Activated naive CD4-positive, alpha-beta T cell treated with anti-CD3 and anti-CD28 coated beads for 36 hours (primary cell): Measurements from ENCODE around the gene AFF3. TPM values are rescaled to one million over a fixed set of nuclear protein-coding genes. Genes with fewer than 3 reads are reported as not detected.

Experiments
- CTCF ChIA-PET: fragments of 350-600 bp; sonication (Branson Sonifier 250); formaldehyde crosslinking; loops from one replicate; lab custom pipeline; 2021; ENCODE audit warnings: antibody characterized with exemption; lab: Charles Lee
- DNase-seq: peaks from one replicate; pipeline ENCODE4 v3.0.0-alpha.2; 2020
- H3K27ac Mint-ChIP-seq: one replicate; pipeline ENCODE4 v1.8.0; 2021; ENCODE audit warnings: mild to moderate bottlenecking, mixed read lengths
- H3K27me3 Mint-ChIP-seq: one replicate; pipeline ENCODE4 v1.8.0; 2021; ENCODE audit warnings: low read depth, mixed read lengths
- H3K36me3 Mint-ChIP-seq: one replicate; pipeline ENCODE4 v1.8.0; 2021; ENCODE audit warnings: low read depth, mixed read lengths
- H3K4me1 Mint-ChIP-seq: one replicate; pipeline ENCODE4 v1.8.0; 2021; ENCODE audit warnings: low read depth, mixed read lengths
- H3K4me3 Mint-ChIP-seq: one replicate; pipeline ENCODE4 v1.8.0; 2021; ENCODE audit warnings: mild to moderate bottlenecking, moderate library complexity, mixed read lengths
- H3K9me3 Mint-ChIP-seq: one replicate; pipeline ENCODE4 v1.8.0; 2021; ENCODE audit warnings: mixed read lengths
- intact Hi-C: fragments of 100-400 bp; cut with micrococcal nuclease; formaldehyde crosslinking; loops from one replicate; pipeline ENCODE4 v1.15.1; 2023
- total RNA-seq, 2 experiments: library from RNA; stranded (reverse); gene quantifications; one replicate each; pipeline ENCODE4 v1.2.3, GENCODE V29; 2021

Gene AFF3
- total RNA-seq, 2 experiments from 2014 or later, result 1.5 to 2.1 TPM

DNA sequence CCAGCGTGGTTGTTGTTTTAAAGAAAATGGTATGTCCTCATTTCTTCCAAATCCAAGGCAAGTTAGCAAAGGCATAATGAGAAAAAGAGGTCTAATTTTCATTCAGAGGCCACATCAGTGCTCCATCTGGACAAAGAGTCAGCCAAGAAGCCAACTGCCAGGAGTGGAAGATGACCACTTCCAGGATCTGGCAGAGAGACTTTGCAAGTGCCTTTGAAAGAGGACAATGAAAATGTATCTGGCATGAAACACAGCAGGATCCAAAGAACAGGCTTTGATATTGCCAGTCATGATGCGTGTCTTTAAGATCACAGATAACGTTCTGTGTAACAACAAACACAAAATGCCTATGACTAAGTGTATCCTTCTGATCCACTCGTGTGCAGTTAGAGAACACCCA is 82.8 kb downstream of the AFF3 start:
- CTCF ChIA-PET, result no interaction called here
- peaks cover 40% of the 10 kb centered on the region for H3K4me1 Mint-ChIP-seq
- H3K4me3 Mint-ChIP-seq, result no peak overlapping the region
- H3K36me3 Mint-ChIP-seq, result peaks cover 10% of the 10 kb centered on the region
- intact Hi-C loops, result loop anchor here (10.0 kb wide), 1 partner anchor 525 kb away; no protein-coding TSS in a partner anchor
- no peak for DNase-seq
- no peak overlapping the region for H3K27ac Mint-ChIP-seq
- H3K9me3 Mint-ChIP-seq, result peaks cover 3% of the 10 kb centered on the region
- H3K27me3 Mint-ChIP-seq, result no peaks in the 10 kb centered on the region

DNA sequence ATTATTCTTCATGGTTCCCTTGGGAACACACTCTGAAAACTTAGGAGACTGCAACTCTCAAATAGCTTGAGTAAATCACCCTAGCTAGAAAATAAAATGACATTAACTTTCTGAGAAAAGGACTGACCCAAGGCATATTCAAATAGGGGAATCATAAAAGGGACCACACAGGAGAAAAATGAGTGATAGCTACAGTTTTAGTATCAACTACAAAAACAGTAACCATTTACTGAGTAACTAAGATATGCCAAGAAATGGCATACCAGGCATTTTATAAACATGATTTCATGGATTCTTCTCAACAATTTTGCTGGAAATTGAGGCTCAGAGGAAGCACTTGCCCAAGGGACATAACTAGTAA is 84.5 kb downstream of the AFF3 start:
- Mint-ChIP-seq H3K4me1 (peaks cover 39% of the 10 kb centered on the region), H3K9me3 (no peaks in the 10 kb centered on the region), H3K4me3 (no peak overlapping the region), H3K36me3 (peaks cover 7% of the 10 kb centered on the region), H3K27me3 (no peaks in the 10 kb centered on the region), H3K27ac (no peak overlapping the region)
- CTCF ChIA-PET, result no interaction called here
- no peak for DNase-seq
- intact Hi-C loops, result no loop called here

DNA sequence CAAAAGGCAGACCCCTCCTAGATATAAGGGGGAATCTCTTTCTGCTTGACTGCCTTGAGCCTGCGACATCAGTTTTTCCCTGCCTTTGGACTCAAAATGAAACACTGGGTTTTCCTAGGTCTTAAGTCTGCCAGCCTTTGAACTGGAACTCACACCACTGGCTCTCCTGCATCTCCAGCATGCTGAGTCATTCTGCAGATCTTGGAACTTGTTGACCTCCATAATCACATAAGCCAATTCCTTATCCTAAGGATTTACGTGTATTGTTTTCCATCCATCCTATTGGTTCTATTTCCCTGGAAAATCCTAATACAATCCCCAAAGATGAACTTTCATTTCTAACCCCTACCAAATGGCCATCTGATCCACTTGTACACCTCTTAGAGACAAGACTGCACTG is 88.0 kb downstream of the AFF3 start:
- H3K9me3 Mint-ChIP-seq, result no peaks in the 10 kb centered on the region
- H3K36me3 Mint-ChIP-seq, result no peaks in the 10 kb centered on the region
- CTCF ChIA-PET, result no interaction called here
- no peak overlapping the region for H3K27ac Mint-ChIP-seq
- H3K27me3 Mint-ChIP-seq, result no peaks in the 10 kb centered on the region
- no peak overlapping the region for H3K4me3 Mint-ChIP-seq
- intact Hi-C loops, result no loop called here
- H3K4me1 Mint-ChIP-seq, result peaks cover 13% of the 10 kb centered on the region
- DNase-seq, result no peak

DNA sequence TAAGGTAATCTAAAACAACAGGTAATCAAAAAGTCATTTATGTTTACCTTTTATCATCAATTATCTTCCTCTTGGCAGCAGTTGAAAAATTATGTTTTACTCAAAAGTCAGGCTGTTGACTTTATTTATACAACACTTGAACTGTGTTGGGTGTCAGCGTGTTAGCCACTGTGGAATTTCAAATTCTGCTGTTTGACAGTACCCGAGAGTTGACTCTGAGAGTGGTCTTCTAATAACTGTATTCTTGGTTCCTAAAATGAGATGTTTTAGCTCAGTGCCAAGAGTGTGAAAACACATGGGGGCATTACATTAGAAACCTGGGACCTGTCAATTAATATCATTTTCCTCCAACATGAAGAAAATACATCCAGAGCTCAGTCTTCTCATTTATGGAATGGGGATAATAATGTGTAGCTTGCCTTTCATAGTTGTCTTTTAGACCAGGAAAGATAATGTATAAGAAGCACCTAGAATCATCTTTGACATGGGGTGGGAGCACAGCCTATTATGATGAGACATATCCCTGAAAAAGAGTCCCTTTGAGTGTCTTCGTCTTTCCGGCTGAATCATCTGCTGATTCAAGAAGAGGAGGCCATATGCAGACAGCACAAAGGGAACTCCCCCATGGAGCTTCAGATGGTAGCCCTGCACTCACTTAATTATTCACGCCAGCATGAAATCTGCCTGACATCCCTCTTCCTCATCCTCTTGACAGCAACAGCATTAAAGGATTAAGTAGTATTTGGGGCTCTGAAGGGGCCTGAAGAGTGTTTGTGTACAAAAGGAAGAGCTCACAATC is 89.1 kb downstream of the AFF3 start:
- no peaks in the 10 kb centered on the region for H3K9me3 Mint-ChIP-seq
- intact Hi-C loops, result no loop called here
- H3K27ac Mint-ChIP-seq, result no peak overlapping the region
- H3K4me1 Mint-ChIP-seq, result peaks cover 11% of the 10 kb centered on the region
- H3K36me3 Mint-ChIP-seq, result no peaks in the 10 kb centered on the region
- CTCF ChIA-PET, result interaction anchor here (1.1 kb wide), 1 partner anchor 15 kb away, joined by 3 read pairs; no protein-coding TSS in a partner anchor
- H3K27me3 Mint-ChIP-seq, result no peaks in the 10 kb centered on the region
- H3K4me3 Mint-ChIP-seq, result no peak overlapping the region
- DNase-seq, result no peak

DNA sequence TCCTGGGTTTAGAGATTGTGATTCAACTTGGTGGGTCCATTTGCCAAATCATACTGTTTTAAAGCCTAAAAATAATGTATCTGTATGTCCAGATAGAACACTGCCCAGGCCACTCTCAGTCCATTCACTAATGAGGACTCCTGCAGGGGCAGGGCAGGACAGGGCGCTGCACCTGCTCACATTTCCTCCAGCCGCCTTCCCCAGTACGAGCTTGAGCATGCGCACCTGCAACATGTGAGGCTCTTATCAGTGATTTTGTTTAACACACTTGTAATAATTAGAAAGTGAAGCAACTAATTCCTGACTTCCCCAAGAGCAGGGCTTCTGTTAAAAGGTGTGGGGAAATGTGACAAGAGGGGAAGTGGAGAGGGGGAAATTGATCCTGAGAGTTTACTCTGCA is 89.7 kb downstream of the AFF3 start:
- H3K4me3 Mint-ChIP-seq, result no peak overlapping the region
- DNase-seq, result no peak
- intact Hi-C loops, result no loop called here
- no peaks in the 10 kb centered on the region for H3K36me3 Mint-ChIP-seq
- peaks cover 11% of the 10 kb centered on the region for H3K4me1 Mint-ChIP-seq
- CTCF ChIA-PET, result interaction anchor here (1.1 kb wide), 1 partner anchor 14 kb away, joined by 3 read pairs; no protein-coding TSS in a partner anchor
- no peaks in the 10 kb centered on the region for H3K27me3 Mint-ChIP-seq
- H3K9me3 Mint-ChIP-seq, result no peaks in the 10 kb centered on the region
- H3K27ac Mint-ChIP-seq, result no peak overlapping the region

DNA sequence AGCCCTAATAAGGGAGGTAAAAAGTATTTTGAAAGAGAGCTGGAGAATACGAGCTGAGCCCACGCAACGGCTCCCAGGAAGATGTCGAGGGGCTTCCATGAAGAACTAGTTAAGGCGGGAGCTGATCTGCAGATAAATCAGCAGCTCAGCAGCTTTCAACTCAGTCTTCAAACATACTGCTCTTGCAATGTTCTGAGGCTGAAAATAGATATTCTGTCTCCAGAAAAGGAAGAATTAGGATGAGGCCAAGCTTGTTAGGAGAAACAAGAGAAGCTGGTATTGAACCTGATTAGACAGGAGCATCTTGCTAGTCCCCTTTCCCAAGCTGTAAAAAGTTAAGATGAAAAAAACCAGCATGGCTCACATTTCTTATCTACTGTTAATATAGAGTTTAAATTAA is 91.1 kb downstream of the AFF3 start:
- CTCF ChIA-PET, result interaction anchor here (1.1 kb wide), 1 partner anchor 89 kb away, joined by 4 read pairs; no protein-coding TSS in a partner anchor
- no peak overlapping the region for H3K4me3 Mint-ChIP-seq
- no peaks in the 10 kb centered on the region for H3K27me3 Mint-ChIP-seq
- H3K4me1 Mint-ChIP-seq, result peaks cover 11% of the 10 kb centered on the region
- intact Hi-C loops, result no loop called here
- DNase-seq, result no peak
- H3K9me3 Mint-ChIP-seq, result no peaks in the 10 kb centered on the region
- H3K27ac Mint-ChIP-seq, result no peak overlapping the region
- H3K36me3 Mint-ChIP-seq, result no peaks in the 10 kb centered on the region

DNA sequence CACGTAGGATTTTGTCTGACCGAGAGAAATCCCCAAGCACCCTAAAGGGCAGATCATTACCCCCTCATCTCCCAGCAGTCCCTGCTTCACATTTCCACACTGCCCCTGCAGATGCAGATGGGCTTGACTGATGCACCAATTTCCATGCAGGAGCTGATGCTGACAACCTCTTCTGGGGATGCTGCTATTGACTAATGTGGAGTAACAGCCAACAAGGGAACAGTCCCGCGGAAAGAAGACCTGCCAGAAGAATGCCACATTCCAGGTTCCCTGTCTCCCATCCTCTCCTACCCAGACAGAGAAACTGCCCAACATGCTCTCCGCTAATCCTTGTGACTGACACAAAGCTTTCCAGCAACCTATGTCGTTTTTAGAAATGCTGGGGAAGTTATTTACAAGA is 91.7 kb downstream of the AFF3 start:
- H3K36me3 Mint-ChIP-seq, result no peaks in the 10 kb centered on the region
- CTCF ChIA-PET, result interaction anchor here (1.1 kb wide), 1 partner anchor 90 kb away, joined by 4 read pairs; no protein-coding TSS in a partner anchor
- H3K27me3 Mint-ChIP-seq, result no peaks in the 10 kb centered on the region
- intact Hi-C loops, result no loop called here
- H3K4me1 Mint-ChIP-seq, result peaks cover 11% of the 10 kb centered on the region
- no peaks in the 10 kb centered on the region for H3K9me3 Mint-ChIP-seq
- no peak overlapping the region for H3K4me3 Mint-ChIP-seq
- H3K27ac Mint-ChIP-seq, result no peak overlapping the region
- no peak for DNase-seq

DNA sequence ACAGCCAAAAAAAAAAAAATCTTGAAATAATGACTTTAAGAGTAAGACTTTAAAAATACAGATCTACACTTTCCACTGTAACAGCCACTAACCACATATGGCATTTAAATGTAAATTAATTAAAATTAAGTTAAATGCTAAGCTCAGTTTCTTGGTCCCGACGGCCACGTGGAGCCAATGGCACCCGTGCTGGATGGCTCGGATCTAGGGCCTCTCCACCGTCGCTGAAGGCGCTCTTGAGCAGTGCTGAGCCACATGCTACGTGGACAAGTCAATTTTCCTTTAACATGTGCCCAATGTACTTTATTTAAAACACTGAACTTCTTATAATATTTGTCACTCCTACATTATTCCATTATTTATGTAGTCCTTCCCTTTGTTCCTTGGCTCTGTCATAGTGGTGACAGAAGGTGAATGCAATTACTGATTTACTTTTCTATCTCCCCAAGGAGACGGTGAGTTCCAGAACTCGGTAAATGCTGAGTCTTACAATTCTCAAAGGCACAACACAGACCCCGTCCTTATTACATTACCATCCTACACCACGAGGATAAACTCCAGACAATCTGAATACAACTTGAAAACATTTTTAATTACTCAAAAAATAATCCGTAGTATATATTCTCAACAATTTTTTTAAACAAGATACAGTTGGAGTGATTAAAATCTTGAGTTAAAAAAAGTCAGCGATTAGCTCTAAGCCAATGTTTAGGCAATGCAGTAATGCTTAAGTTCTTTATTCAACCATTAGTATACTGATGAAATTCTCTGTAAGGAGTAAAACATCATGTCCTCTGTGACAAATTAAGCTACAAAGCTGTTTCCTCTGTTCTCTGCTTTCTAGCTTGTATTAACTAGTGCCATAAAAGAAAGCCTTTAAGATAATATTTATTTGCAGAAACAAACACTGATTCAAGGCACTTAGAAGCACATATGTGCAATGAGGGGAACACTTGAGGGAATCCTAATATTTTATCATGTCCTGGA is 95.1 kb downstream of the AFF3 start:
- CTCF ChIA-PET, result no interaction called here
- H3K4me3 Mint-ChIP-seq, result no peak overlapping the region

DNA sequence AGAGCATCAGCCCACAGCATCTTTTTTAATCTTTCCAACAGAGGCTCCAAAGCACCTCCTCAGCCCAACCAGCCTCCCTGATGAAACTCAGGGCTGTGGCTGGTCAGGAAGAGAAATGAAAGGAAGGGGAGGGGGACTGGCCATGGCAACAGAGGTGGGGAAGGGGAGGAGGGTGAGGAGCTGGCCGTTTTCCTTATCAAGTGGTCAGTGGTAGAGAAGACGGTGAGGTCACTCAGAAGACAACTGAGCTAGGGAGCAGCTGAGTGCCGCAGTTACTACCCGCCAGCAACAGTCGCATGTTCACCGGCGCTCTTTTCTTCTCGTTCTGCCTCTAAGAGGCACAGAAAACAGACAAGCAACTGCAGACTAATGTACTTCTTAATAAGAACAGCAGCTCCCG is 97.4 kb downstream of the AFF3 start:
- intact Hi-C loops, result no loop called here

More for the DNA sequence above, 95.1 kb downstream of the AFF3 start:
- Mint-ChIP-seq H3K27ac (no peak overlapping the region), H3K36me3 (no peaks in the 10 kb centered on the region), H3K27me3 (no peaks in the 10 kb centered on the region), H3K9me3 (no peaks in the 10 kb centered on the region), H3K4me1 (no peaks in the 10 kb centered on the region)
- intact Hi-C loops, result no loop called here
- no peak for DNase-seq

DNA sequence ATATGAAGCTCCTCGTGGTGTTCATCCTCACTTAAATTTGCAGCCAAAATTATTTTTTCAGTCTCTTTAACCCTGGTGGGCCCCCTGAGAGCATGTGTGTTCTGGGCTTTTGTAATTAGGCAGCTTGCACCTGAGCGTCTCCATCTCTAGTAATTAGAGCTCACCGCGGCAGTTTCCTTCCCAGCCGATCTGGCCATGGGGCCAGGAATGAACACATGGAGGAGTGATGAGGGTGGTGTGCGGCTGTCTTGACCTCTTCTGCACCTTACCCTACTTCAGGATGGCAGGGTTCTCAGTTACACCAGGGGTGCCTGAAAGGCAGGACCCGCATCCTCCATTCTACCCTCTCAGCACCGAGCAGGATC is 98.5 kb downstream of the AFF3 start:
- intact Hi-C loops, result no loop called here

More for the DNA sequence above, 97.4 kb downstream of the AFF3 start:
- H3K27me3 Mint-ChIP-seq, result no peaks in the 10 kb centered on the region
- no peak for DNase-seq
- no peak overlapping the region for H3K4me3 Mint-ChIP-seq
- no peaks in the 10 kb centered on the region for H3K4me1 Mint-ChIP-seq
- H3K9me3 Mint-ChIP-seq, result no peaks in the 10 kb centered on the region
- H3K27ac Mint-ChIP-seq, result no peak overlapping the region
- CTCF ChIA-PET, result no interaction called here
- no peaks in the 10 kb centered on the region for H3K36me3 Mint-ChIP-seq

DNA sequence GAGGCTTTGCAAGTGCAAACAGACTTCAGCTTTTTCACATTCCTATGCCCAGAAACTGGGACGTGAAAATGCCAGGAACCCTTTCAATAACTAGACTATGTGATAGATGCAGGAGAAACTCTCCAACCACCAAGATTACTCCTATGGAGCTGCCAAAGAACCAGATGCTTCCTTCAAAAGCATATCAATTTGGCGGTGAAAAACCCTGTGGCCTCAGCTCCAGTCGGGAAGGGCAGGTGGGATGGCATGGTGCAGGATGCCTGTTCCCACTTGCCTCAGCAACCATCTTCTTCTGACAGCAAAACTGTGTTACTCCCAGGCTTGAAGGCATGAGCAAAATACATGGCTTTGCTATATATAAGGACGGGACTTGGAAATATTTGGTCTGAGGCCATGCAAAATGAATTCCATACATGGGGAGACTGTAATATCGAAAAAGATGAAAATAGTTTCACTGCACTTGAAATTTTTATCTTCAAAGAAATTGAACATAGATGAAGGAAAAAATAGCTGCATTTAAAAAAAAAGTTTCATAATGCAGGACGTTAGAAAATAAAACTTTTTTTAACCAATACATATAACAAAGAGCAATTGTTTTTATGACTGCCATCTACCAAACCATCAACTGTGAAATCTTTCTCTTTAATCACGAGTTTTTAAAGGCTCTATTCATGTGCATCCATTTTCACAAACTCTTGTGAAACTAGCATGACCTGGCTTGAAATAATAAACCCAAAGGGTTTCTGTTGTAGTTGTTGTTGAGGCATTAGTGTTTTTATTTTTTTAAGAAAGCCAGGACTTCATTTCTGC is 99.1 kb downstream of the AFF3 start:
- DNase-seq, result no peak
- CTCF ChIA-PET, result no interaction called here
- Mint-ChIP-seq H3K4me3 (no peak overlapping the region), H3K9me3 (no peaks in the 10 kb centered on the region), H3K27me3 (no peaks in the 10 kb centered on the region), H3K4me1 (no peaks in the 10 kb centered on the region), H3K36me3 (no peaks in the 10 kb centered on the region), H3K27ac (no peak overlapping the region)
- intact Hi-C loops, result no loop called here

More for the DNA sequence above, 98.5 kb downstream of the AFF3 start:
- Mint-ChIP-seq H3K36me3 (no peaks in the 10 kb centered on the region), H3K27ac (no peak overlapping the region), H3K27me3 (no peaks in the 10 kb centered on the region), H3K4me3 (no peak overlapping the region), H3K9me3 (no peaks in the 10 kb centered on the region), H3K4me1 (no peaks in the 10 kb centered on the region)
- CTCF ChIA-PET, result no interaction called here
- no peak for DNase-seq

DNA sequence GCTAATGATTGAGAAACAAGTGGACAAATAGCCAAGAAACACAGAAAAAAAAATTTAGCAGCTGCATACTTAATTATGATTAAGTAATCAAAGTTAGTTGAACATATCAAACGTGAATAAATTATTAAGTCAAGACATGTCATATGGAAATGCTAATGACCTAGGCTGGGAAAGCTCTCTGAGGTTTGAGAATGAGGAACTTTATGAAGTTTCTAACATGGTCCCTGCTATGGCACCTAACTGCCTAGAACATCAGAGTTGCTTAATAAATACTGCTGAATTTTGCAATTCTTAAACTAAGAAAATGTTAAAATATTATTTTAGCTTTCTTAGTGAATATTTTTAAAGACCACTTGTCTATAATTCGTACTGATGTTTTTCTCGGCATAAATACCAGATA is 99.8 kb downstream of the AFF3 start:
- DNase-seq, result no peak
- Mint-ChIP-seq H3K4me3 (no peak overlapping the region), H3K27ac (no peak overlapping the region), H3K27me3 (no peaks in the 10 kb centered on the region), H3K36me3 (no peaks in the 10 kb centered on the region), H3K9me3 (no peaks in the 10 kb centered on the region), H3K4me1 (no peaks in the 10 kb centered on the region)
- CTCF ChIA-PET, result no interaction called here
- intact Hi-C loops, result no loop called here
